GM21576 (cell line): Measurements from ENCODE around the gene LRRIQ3.
"Not testable (repeated sequence)": the region's sequence is repeated elsewhere in the genome, so short reads cannot be mapped to it uniquely, and the experiment has no call there.

Experiments
- ATAC-seq: cut with Tn5 transposase; IDR thresholded peaks from one replicate; pipeline ENCODE4 v1.9.1; 2021; ENCODE audit warnings: mild to moderate bottlenecking, moderate library complexity; ENCODE audit not compliant: unreplicated experiment

The LRRIQ3 gene

DNA sequence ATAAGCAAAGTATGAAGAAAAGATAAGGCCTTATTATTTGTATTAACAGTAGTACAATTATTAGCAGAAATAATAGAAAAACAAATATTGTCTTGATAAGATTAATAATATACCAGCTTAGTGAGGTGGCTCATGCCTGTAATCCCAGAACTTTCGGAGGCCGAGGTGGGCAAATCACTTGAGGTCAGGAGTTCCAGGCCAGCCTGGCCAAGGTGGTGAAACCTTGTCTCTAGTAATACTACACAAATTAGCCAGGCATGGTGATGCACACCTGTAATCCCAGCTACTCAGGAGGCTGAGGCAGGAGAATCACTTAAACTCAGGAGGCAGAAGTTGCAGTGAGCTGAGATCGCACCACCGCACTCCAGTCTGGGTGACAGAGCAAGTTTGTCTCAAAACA, 80.6 kb downstream of the LRRIQ3 start:
- not testable (repeated sequence) for ATAC-seq

- no peak for ATAC-seq
Measured at GRCh38 chr1:74113333-74113732, 84.6 kb downstream of the LRRIQ3 start.

DNA sequence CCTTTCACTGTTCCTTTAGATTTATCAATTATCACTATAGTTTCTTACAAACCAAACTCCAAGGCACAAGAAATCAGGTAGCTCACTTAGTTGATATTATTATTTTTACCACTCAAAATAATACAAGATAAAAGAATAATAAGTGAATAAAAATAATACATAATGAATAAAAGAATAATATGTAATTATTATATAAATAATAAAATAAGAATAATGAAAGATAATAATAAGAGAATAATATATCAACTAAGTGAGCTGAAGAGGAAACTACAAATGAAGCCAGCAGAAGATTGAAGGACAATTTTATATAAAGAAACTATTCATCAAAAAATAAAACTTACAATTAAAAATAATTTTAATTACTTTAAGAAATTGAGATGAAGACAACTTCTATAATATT, 90.6 kb downstream of the LRRIQ3 start:
- ATAC-seq: no peak

GRCh38 chr1:74091371-74091770, 106.6 kb downstream of the LRRIQ3 start:
- no peak for ATAC-seq

- ATAC-seq: no peak
Measured at GRCh38 chr1:74083128-74083527, 114.8 kb downstream of the LRRIQ3 start.

- ATAC-seq: no peak
Measured at GRCh38 chr1:74065081-74065480, 132.9 kb downstream of the LRRIQ3 start.

- no peak for ATAC-seq
Measured at GRCh38 chr1:74057719-74058118, 140.3 kb downstream of the LRRIQ3 start.

DNA sequence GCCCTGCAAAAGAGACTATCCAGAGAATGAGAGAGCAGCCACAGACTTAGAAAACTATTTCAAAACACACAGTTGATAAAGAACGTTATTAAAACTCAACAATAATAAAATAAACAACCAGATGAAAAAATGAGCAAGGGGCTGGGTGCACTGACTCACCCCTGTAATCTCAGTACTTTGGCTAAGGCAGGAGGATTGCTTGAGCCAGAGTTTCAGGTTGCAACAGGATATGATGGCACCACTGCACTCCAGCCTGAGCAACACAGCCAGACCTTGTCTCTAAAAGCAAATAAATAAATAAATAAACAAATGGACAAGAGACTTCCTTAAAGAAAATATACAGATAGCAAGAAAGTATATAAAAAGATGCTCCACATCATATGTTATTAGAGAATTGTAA, 144.6 kb downstream of the LRRIQ3 start:
- no peak for ATAC-seq

GRCh38 chr1:74050386-74050785, 147.6 kb downstream of the LRRIQ3 start:
- no peak for ATAC-seq

DNA sequence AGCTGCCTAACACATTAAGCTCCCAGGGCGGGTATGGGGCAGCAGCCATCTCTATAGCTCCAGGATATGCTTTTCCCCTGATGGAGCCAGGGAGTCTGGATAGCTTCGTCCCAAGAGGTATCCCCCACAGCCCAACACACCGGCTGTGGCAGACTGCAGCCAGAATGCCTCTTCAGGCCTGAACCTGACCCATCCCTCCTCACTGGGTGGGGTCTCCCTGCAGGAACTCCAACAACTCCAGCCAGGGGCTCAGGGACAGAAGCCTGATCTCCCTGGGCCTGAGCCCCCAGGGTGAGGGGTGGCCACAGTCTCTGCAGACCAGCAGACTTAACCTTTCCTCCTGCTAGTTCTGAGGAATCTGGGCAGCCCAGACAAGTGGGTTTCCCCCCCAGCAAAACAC, 159.9 kb downstream of the LRRIQ3 start:
- ATAC-seq: no peak

DNA sequence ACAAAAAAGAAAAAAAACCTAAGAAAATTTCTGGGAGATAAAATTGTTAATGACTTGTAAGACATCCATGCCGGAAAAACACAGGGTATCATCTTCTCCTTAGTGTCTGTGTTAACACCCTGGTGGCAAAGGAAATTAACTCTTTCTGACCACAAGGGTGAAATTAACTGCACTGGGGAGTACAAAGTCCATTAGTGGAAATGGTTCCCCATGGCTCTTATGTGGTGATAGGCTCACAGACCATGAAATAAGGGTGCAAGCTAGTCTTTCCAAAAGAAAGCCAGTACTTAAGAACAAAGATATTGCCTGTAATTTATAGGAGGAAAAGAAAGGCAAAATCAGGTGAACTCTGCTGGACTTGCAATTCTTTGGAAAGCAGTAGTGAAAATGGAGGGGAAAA, 185.4 kb downstream of the LRRIQ3 start:
- no peak for ATAC-seq

DNA sequence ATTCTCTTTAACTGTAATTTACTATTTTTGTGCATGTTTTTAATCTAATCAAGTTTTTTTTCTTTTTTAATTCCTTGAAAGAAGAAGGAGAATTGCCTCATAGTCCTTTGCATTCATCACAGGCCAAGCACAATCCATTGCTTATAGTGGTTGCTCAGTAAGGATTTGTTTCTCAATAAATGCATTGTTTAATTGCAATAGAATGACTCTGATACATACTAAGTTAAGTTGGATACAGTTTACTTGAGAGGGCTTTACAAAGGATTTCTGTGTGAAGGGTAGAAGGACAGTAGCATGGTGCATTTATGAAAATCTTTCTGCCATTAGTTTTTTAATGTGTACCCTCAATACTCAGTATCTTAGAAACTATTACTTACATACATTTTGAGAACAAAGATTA, 186.2 kb downstream of the LRRIQ3 start:
- no peak for ATAC-seq

- ATAC-seq: no peak
Measured at GRCh38 chr1:74010206-74010605, 187.8 kb downstream of the LRRIQ3 start.

GRCh38 chr1:74005533-74005932, 192.4 kb downstream of the LRRIQ3 start:
- ATAC-seq: no peak

GRCh38 chr1:74003806-74004205, 194.2 kb downstream of the LRRIQ3 start:
- no peak for ATAC-seq

DNA sequence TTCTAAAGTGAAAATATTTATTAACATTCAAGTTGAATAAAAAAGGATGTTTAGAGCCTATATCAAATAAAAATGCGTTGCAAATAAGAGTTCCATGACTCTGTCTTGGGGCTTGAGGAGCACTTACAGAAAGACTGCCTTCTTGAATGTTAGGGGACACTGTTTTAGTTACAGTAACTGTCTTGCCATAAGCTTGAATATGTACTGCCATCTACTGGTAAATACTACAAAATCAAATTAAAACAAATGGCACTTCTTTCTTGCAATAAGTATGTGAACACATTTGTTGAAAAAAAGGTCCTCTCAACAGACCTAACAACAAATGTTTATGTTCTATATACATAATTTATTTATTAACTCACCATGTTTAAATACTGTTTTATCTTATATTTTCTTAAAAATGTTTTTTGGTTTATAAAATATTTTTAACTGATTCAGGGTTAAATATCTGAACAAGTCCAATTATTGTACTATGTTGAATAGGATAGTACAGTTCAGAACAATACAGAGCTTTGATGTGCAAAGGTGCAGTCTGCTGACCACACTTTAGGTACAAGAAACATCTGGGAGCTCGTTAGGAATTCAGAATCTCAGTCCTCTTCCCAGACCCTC, 199.5 kb downstream of the LRRIQ3 start:
- peak; percentile 53 for ATAC-seq

GRCh38 chr1:73980324-73981040, 217.5 kb downstream of the LRRIQ3 start:
- ATAC-seq: no peak

GRCh38 chr1:73979684-73980083, 218.3 kb downstream of the LRRIQ3 start:
- no peak for ATAC-seq

DNA sequence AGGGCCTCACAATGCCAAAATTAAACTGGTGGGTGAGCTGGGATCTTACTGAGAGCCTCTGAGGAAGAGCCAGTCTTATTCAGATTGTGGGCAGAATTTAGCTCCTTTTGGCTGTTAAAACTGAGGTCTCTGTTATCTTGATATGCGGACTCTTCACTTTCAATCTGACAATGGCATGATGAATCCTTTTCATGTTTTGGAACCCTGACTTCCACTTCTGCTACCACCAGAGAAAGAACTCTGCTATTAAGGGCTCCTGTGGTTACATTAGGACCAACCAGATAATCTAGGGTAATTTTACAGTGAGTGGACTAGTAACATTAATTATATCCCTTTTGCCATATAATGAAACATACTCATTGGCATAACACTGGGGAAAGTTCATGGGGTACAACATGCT, 219.0 kb downstream of the LRRIQ3 start:
- no peak for ATAC-seq
